Naive B cell (primary cell): ENCODE results near the gene ZFP69B. TPM values are rescaled to one million over a fixed set of nuclear protein-coding genes. Genes with fewer than 3 reads are reported as not detected.

Source experiments
- ATAC-seq, 2 donors: fragments of 150-1000 bp; cut with Tn5 transposase; 2 replicates each; pipeline ENCODE4 v1.10.0; 2021; ENCODE audit warnings: low read depth in 2 of 2, mild to moderate bottlenecking in 2 of 2, moderate library complexity in 2 of 2
- DNase-seq: peaks from one replicate; pipeline ENCODE4 v3.0.0; 2022
- H3K27ac Mint-ChIP-seq, 6 donors: one replicate each; pipeline ENCODE4 v1.8.0; 2020 to 2022; ENCODE audit warnings: mild to moderate bottlenecking in 6 of 6, mixed read lengths in 6 of 6, moderate library complexity in 5 of 6, inconsistent platforms in 2 of 6
- H3K27me3 Mint-ChIP-seq, 3 donors: one replicate each; pipeline ENCODE4 v1.8.0; 2021 to 2022; ENCODE audit warnings: mixed read lengths in 3 of 3, mild to moderate bottlenecking in 1 of 3
- H3K36me3 Mint-ChIP-seq, 2 donors: one replicate each; pipeline ENCODE4 v1.8.0; 2020 to 2022; ENCODE audit warnings: mixed read lengths in 2 of 2, inconsistent platforms in 1 of 2, mild to moderate bottlenecking in 1 of 2
- H3K4me1 Mint-ChIP-seq, 3 donors: one replicate each; pipeline ENCODE4 v1.8.0; 2020 to 2022; ENCODE audit warnings: mixed read lengths in 3 of 3, inconsistent platforms in 1 of 3, mild to moderate bottlenecking in 1 of 3, moderate library complexity in 1 of 3
- H3K4me3 Mint-ChIP-seq, 8 donors: one replicate each; pipeline ENCODE4 v1.8.0; 2020 to 2022; ENCODE audit warnings: mild to moderate bottlenecking in 8 of 8, mixed read lengths in 8 of 8, moderate library complexity in 8 of 8, inconsistent platforms in 2 of 8
- H3K9me3 Mint-ChIP-seq, 7 donors: one replicate each; pipeline ENCODE4 v1.8.0; 2020 to 2022; ENCODE audit warnings: mixed read lengths in 7 of 7, mild to moderate bottlenecking in 5 of 7, inconsistent platforms in 2 of 7, moderate library complexity in 1 of 7
- polyA plus RNA-seq, 6 donors: library from polyadenylated mRNA; unstranded; fragments of 300-500 nt; fragmentation: Illumina TruSeq; gene quantifications; one replicate each; pipeline ENCODE4 v1.2.3, GENCODE V29; 2021; ENCODE audit warnings: low read depth in 6 of 6

The ZFP69B gene
- polyA plus RNA-seq, 6 donors from 2014 or later = 1.1 to 3.2 (median 2.0) TPM; not detected in 1

- peaks cover 16 to 24% of the 10 kb centered on the region in 2 donors for H3K36me3 Mint-ChIP-seq
- H3K4me1 Mint-ChIP-seq = peaks cover 6 to 29% (median 13%) of the 10 kb centered on the region in 3 donors
- DNase-seq = no peak
- H3K27ac Mint-ChIP-seq = peak overlapping the region in 5 of 6 donors; percentile 78 to 95 (median 81)
- ATAC-seq = no peak
- peak overlapping the region; percentile 86 to 96 (median 93) for H3K4me3 Mint-ChIP-seq
- H3K27me3 Mint-ChIP-seq = no peaks in the 10 kb centered on the region
- peaks cover 12 to 27% (median 20%) of the 10 kb centered on the region in 7 donors for H3K9me3 Mint-ChIP-seq
These were observed 57.7 kb downstream of the ZFP69B start for GRCh38 chr1:40507973-40508372.

- peak; percentile 97 to 98 for ATAC-seq
- H3K36me3 Mint-ChIP-seq = peaks cover 14 to 22% of the 10 kb centered on the region in 2 donors
- H3K9me3 Mint-ChIP-seq = peaks cover 11 to 23% (median 16%) of the 10 kb centered on the region in 7 donors
- H3K27me3 Mint-ChIP-seq = no peaks in the 10 kb centered on the region
- peak; percentile 70 for DNase-seq
- peak within 1 kb of the TSS; percentile 86 to 96 (median 93) for H3K4me3 Mint-ChIP-seq
- H3K27ac Mint-ChIP-seq = peak within 1 kb of the TSS; percentile 17 to 95 (median 86)
- H3K4me1 Mint-ChIP-seq = peaks cover 6 to 29% (median 13%) of the 10 kb centered on the region in 3 donors
These were observed 58.4 kb downstream of the ZFP69B start, which contains the start of gene EXO5 for GRCh38 chr1:40508375-40509341. TSS of gene EXO5 (plus strand) at chr1:40508767. CDS start at chr1:40514545, 5,778 bp downstream.

Other genes starting within 250 kb of the ZFP69B start
- not detected for gene TMCO2, start 202.5 kb upstream of the ZFP69B start, polyA plus RNA-seq
- gene ZMPSTE24, start 192.2 kb upstream of the ZFP69B start, polyA plus RNA-seq = 10 to 100 TPM; 17.1 to 24.8 (median 20.7) TPM
- 1 to 10 TPM; 1.3 to 5.6 (median 3.2) TPM for gene COL9A2, start 133.2 kb upstream of the ZFP69B start, polyA plus RNA-seq
- 100 to 1,000 TPM; 480 to 946 (median 649) TPM for gene SMAP2, start 76.7 kb upstream of the ZFP69B start, polyA plus RNA-seq
- gene ZFP69, start 26.8 kb downstream of the ZFP69B start, polyA plus RNA-seq = 1 to 10 TPM in 5 of 6 donors, not detected in 1; 3.4 to 6.8 (median 6.2) TPM
- 10 to 100 TPM in 1 of 6 donors, 1 to 10 TPM in 5; 5.5 to 16.2 (median 7.4) TPM for gene EXO5, start 58.3 kb downstream of the ZFP69B start, polyA plus RNA-seq
- gene ZNF684, start 81.2 kb downstream of the ZFP69B start, polyA plus RNA-seq = 1 to 10 TPM; 2.7 to 5.5 (median 4.5) TPM
- gene RIMS3, start 215.2 kb downstream of the ZFP69B start, polyA plus RNA-seq = 1 to 10 TPM in 5 of 6 donors, under 1 TPM in 1; 0.93 to 2.9 (median 1.8) TPM
- gene NFYC, start 241.2 kb downstream of the ZFP69B start, polyA plus RNA-seq = 10 to 100 TPM; 60.3 to 95.4 (median 73.0) TPM